ENCODE results near the gene SLC37A3. TPM values are rescaled to one million over a fixed set of nuclear protein-coding genes. Genes with fewer than 3 reads are reported as not detected.

Gene SLC37A3
- total and polyA plus RNA-seq, 2 donors from 2014 or later: 19.5 to 50.3 TPM

- Histone ChIP-seq H3K9ac (ENCODE audit: low read length in 3 of 3) (no peak overlapping the region), H3K27me3 (ENCODE audit: control insufficient read depth, insufficient read depth, low read length) (no peaks in the 10 kb centered on the region), H3K27ac (ENCODE audit: low read depth in 2 of 2, low read length in 2 of 2) (no peak overlapping the region), H3K9me3 (ENCODE audit: control insufficient read depth in 2 of 3, insufficient read depth in 1 of 3, low read length in 3 of 3) (no peaks in the 10 kb centered on the region), H3K4me3 (ENCODE audit: low read length in 3 of 3) (no peak overlapping the region), H3K4me1 (ENCODE audit: control insufficient read depth in 2 of 3, insufficient read depth in 2 of 3, low read depth in 1 of 3, low read length in 3 of 3) (no peaks in the 10 kb centered on the region), H3K36me3 (ENCODE audit: control insufficient read depth in 2 of 3, insufficient read depth in 3 of 3, low read length in 3 of 3) (no peaks in the 10 kb centered on the region)
- DNase-seq (no peak), FAIRE-seq (no peak)
- TF ChIP-seq CTCF (IDR thresholded peaks at IDR 0.05; ENCODE audit: borderline replicate concordance, extremely low read depth, insufficient read depth): no peak
- intact Hi-C loops (cut with DNase I): no loop called here
Measured at GRCh38 chr7:140297192-140297591, 101.1 kb downstream of the SLC37A3 start.

GRCh38 chr7:140295224-140295738 lies 103.0 kb downstream of the SLC37A3 start:
- DNase-seq (no peak), FAIRE-seq (no peak)
- Histone ChIP-seq H3K27ac (ENCODE audit: low read depth in 2 of 2, low read length in 2 of 2) (no peak overlapping the region), H3K27me3 (ENCODE audit: control insufficient read depth, insufficient read depth, low read length) (no peaks in the 10 kb centered on the region), H3K9me3 (ENCODE audit: control insufficient read depth in 2 of 3, insufficient read depth in 1 of 3, low read length in 3 of 3) (no peaks in the 10 kb centered on the region), H3K4me3 (ENCODE audit: low read length in 3 of 3) (no peak overlapping the region), H3K4me1 (ENCODE audit: control insufficient read depth in 2 of 3, insufficient read depth in 2 of 3, low read depth in 1 of 3, low read length in 3 of 3) (no peaks in the 10 kb centered on the region), H3K36me3 (ENCODE audit: control insufficient read depth in 2 of 3, insufficient read depth in 3 of 3, low read length in 3 of 3) (no peaks in the 10 kb centered on the region), H3K9ac (ENCODE audit: low read length in 3 of 3) (no peak overlapping the region)
- intact Hi-C loops (cut with DNase I): no loop called here
- no peak for TF ChIP-seq CTCF (IDR thresholded peaks at IDR 0.05; ENCODE audit: borderline replicate concordance, extremely low read depth, insufficient read depth)

GRCh38 chr7:140294454-140294853 lies 103.9 kb downstream of the SLC37A3 start:
- H3K27ac ChIP-seq (ENCODE audit: low read depth in 2 of 2, low read length in 2 of 2): no peak overlapping the region
- no peak for DNase-seq
- intact Hi-C loops (cut with DNase I): no loop called here
- TF ChIP-seq CTCF (IDR thresholded peaks at IDR 0.05; ENCODE audit: borderline replicate concordance, extremely low read depth, insufficient read depth): no peak
- H3K36me3 ChIP-seq (ENCODE audit: control insufficient read depth in 2 of 3, insufficient read depth in 3 of 3, low read length in 3 of 3): no peaks in the 10 kb centered on the region
- H3K9ac ChIP-seq (ENCODE audit: low read length in 3 of 3): no peak overlapping the region
- no peaks in the 10 kb centered on the region for H3K4me1 ChIP-seq (ENCODE audit: control insufficient read depth in 2 of 3, insufficient read depth in 2 of 3, low read depth in 1 of 3, low read length in 3 of 3)
- no peaks in the 10 kb centered on the region for H3K9me3 ChIP-seq (ENCODE audit: control insufficient read depth in 2 of 3, insufficient read depth in 1 of 3, low read length in 3 of 3)
- FAIRE-seq: no peak
- H3K27me3 ChIP-seq (ENCODE audit: control insufficient read depth, insufficient read depth, low read length): no peaks in the 10 kb centered on the region
- H3K4me3 ChIP-seq (ENCODE audit: low read length in 3 of 3): no peak overlapping the region

- Histone ChIP-seq H3K27me3 (ENCODE audit: control insufficient read depth, insufficient read depth, low read length) (no peaks in the 10 kb centered on the region), H3K4me3 (ENCODE audit: low read length in 3 of 3) (no peak overlapping the region), H3K9ac (ENCODE audit: low read length in 3 of 3) (no peak overlapping the region), H3K4me1 (ENCODE audit: control insufficient read depth in 2 of 3, insufficient read depth in 2 of 3, low read depth in 1 of 3, low read length in 3 of 3) (no peaks in the 10 kb centered on the region), H3K36me3 (ENCODE audit: control insufficient read depth in 2 of 3, insufficient read depth in 3 of 3, low read length in 3 of 3) (no peaks in the 10 kb centered on the region), H3K9me3 (ENCODE audit: control insufficient read depth in 2 of 3, insufficient read depth in 1 of 3, low read length in 3 of 3) (no peaks in the 10 kb centered on the region), H3K27ac (ENCODE audit: low read depth in 2 of 2, low read length in 2 of 2) (no peak overlapping the region)
- no peak for TF ChIP-seq CTCF (IDR thresholded peaks at IDR 0.05; ENCODE audit: borderline replicate concordance, extremely low read depth, insufficient read depth)
- intact Hi-C loops (cut with DNase I): no loop called here
- no peak for FAIRE-seq
- DNase-seq: no peak
Measured at GRCh38 chr7:140292438-140292837, 105.9 kb downstream of the SLC37A3 start.
